ENCODE data around the gene CCDC198. TPM values are rescaled to one million over a fixed set of nuclear protein-coding genes. Genes with fewer than 3 reads are reported as not detected.

The CCDC198 gene
- total and polyA plus RNA-seq, 8 donors = 0.30 to 1.3 TPM; not detected in 6

GRCh38 chr14:57470909-57471308 lies 22.7 kb downstream of the CCDC198 start:
- no peaks in the 10 kb centered on the region for H3K36me3 ChIP-seq
- H3K27ac ChIP-seq = no peak overlapping the region
- peaks cover 0 to 6% (median 0%) of the 10 kb centered on the region in 4 donors for H3K9me3 ChIP-seq
- no peaks in the 10 kb centered on the region for H3K4me1 ChIP-seq
- TF ChIP-seq POLR2A (IDR thresholded peaks at IDR 0.05) = no peak
- TF ChIP-seq POLR2AphosphoS5 (IDR thresholded peaks at IDR 0.05) = no peak
- no peak for TF ChIP-seq EP300 (IDR thresholded peaks at IDR 0.05)
- no peak for TF ChIP-seq CTCF (IDR thresholded peaks at IDR 0.05)
- intact Hi-C loops (cut with DNase I; ENCODE audit: low total_unique reads) = no loop called here
- H3K27me3 ChIP-seq = no peaks in the 10 kb centered on the region
- no peak overlapping the region for H3K4me3 ChIP-seq
- no peak for DNase-seq
- WGBS, 5 donors = 89 to 96% (median 94%) methylated on average over 1 of the region's 1 CpG

- intact Hi-C loops (cut with DNase I; ENCODE audit: low total_unique reads) = no loop called here
- TF ChIP-seq EP300 (IDR thresholded peaks at IDR 0.05) (no peak), POLR2AphosphoS5 (IDR thresholded peaks at IDR 0.05) (no peak), CTCF (IDR thresholded peaks at IDR 0.05) (no peak), POLR2A (IDR thresholded peaks at IDR 0.05) (no peak)
- Histone ChIP-seq H3K4me3 (no peak overlapping the region), H3K9me3 (no peaks in the 10 kb centered on the region), H3K4me1 (no peaks in the 10 kb centered on the region), H3K36me3 (no peaks in the 10 kb centered on the region), H3K27ac (no peak overlapping the region), H3K27me3 (no peaks in the 10 kb centered on the region)
- WGBS, 5 donors = 70 to 87% (median 82%) methylated on average over 6 of the region's 6 CpGs
- DNase-seq = no peak
These were observed 29.5 kb downstream of the CCDC198 start for GRCh38 chr14:57464008-57464730.

GRCh38 chr14:57462551-57462950 lies 31.1 kb downstream of the CCDC198 start:
- intact Hi-C loops (cut with DNase I; ENCODE audit: low total_unique reads) = no loop called here
- Histone ChIP-seq H3K27ac (peak overlapping the region in 1 of 5 donors; percentile 10), H3K4me3 (no peak overlapping the region), H3K9me3 (no peaks in the 10 kb centered on the region), H3K27me3 (no peaks in the 10 kb centered on the region), H3K4me1 (no peaks in the 10 kb centered on the region), H3K36me3 (no peaks in the 10 kb centered on the region)
- no peak for DNase-seq
- WGBS, 5 donors = 74 to 94% (median 84%) methylated on average over 3 of the region's 3 CpGs
- TF ChIP-seq POLR2A (IDR thresholded peaks at IDR 0.05) (no peak), POLR2AphosphoS5 (IDR thresholded peaks at IDR 0.05) (no peak), CTCF (IDR thresholded peaks at IDR 0.05) (no peak), EP300 (IDR thresholded peaks at IDR 0.05) (no peak)

- H3K27ac ChIP-seq = peak overlapping the region in 1 of 5 donors; percentile 10
- intact Hi-C loops (cut with DNase I; ENCODE audit: low total_unique reads) = no loop called here
- TF ChIP-seq EP300 (IDR thresholded peaks at IDR 0.05) = no peak
- TF ChIP-seq POLR2AphosphoS5 (IDR thresholded peaks at IDR 0.05) = no peak
- TF ChIP-seq CTCF (IDR thresholded peaks at IDR 0.05) = no peak
- TF ChIP-seq POLR2A (IDR thresholded peaks at IDR 0.05) = no peak
- H3K9me3 ChIP-seq = no peaks in the 10 kb centered on the region
- no peaks in the 10 kb centered on the region for H3K36me3 ChIP-seq
- no peak overlapping the region for H3K4me3 ChIP-seq
- 41 to 53% (median 51%) methylated on average over 5 of the region's 5 CpGs for WGBS, 5 donors
- H3K4me1 ChIP-seq = no peaks in the 10 kb centered on the region
- DNase-seq = peak in 1 of 2 donors; percentile 20
- no peaks in the 10 kb centered on the region for H3K27me3 ChIP-seq
These were observed 31.8 kb downstream of the CCDC198 start for GRCh38 chr14:57461777-57462320.
